Panc1 (cell line): ENCODE data around the gene ATXN1.

ENCODE experiments used
- POLR2AphosphoS5 ChIP-seq: IDR thresholded peaks from 2 replicates; pipeline ENCODE4 v1.6.1; 2012; ENCODE audit warnings: mild to moderate bottlenecking, low read depth, low read length, moderate library complexity
- TF ChIP-seq, protein P1 (sequence below): fragments of 450-650 bp; IDR thresholded peaks from 2 replicates; pipeline ENCODE4 v1.5.1; 2017; ENCODE audit warnings: mild to moderate bottlenecking

DNA sequence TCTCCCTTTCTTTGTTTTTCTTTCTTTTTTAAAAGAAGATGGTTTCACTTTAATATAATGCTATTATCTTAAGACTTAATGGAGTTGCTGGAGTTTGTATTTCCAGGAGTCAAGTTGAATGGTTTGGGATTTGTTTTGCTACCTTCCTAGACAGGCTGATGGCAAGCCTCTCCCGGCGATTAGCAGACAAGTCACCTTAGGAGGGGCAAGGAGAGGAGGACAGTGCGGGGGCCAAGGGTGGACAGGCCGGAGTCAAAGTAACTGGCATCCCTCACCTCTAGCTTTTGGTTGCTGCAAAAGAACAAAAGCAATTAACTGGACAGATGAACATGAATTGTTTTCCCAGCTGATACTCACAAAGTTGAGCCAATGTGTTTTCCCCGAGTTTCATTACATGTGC lies 465.8 kb downstream of the ATXN1 start:
- TF ChIP-seq, protein P1, sequence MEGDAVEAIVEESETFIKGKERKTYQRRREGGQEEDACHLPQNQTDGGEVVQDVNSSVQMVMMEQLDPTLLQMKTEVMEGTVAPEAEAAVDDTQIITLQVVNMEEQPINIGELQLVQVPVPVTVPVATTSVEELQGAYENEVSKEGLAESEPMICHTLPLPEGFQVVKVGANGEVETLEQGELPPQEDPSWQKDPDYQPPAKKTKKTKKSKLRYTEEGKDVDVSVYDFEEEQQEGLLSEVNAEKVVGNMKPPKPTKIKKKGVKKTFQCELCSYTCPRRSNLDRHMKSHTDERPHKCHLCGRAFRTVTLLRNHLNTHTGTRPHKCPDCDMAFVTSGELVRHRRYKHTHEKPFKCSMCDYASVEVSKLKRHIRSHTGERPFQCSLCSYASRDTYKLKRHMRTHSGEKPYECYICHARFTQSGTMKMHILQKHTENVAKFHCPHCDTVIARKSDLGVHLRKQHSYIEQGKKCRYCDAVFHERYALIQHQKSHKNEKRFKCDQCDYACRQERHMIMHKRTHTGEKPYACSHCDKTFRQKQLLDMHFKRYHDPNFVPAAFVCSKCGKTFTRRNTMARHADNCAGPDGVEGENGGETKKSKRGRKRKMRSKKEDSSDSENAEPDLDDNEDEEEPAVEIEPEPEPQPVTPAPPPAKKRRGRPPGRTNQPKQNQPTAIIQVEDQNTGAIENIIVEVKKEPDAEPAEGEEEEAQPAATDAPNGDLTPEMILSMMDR: no peak
- TF ChIP-seq POLR2AphosphoS5: no peak
